Upper lobe of left lung (tissue), 4 donors: ENCODE measurements around the gene LRRK1.

Experiments
- CTCF ChIP-seq, 6 experiments: fragments of 450-650 bp in 4 of 6; fragments of 200-600 bp in 2 of 6; sonication (generic) in 2 of 6; IDR thresholded peaks; one replicate each; pipeline ENCODE4 v1.5.1; 2016 to 2019; ENCODE audit warnings: antibody characterized with exemption in 6 of 6
- EP300 ChIP-seq, 4 donors: sonication (generic); formaldehyde crosslinking; IDR thresholded peaks; one replicate each; pipeline ENCODE4 v1.5.1; 2017; ENCODE audit warnings: antibody characterized with exemption in 4 of 4, control low read depth in 2 of 4
- POLR2A ChIP-seq, 4 donors: fragments of 450-650 bp; IDR thresholded peaks; one replicate each; pipeline ENCODE4 v1.5.1; 2016 to 2017; ENCODE audit warnings: antibody characterized with exemption in 4 of 4, mild to moderate bottlenecking in 2 of 4
- POLR2AphosphoS5 ChIP-seq, 2 donors: sonication (generic); formaldehyde crosslinking; IDR thresholded peaks; one replicate each; pipeline ENCODE4 v1.5.1; 2017; ENCODE audit warnings: antibody characterized with exemption in 2 of 2

- TF ChIP-seq CTCF (IDR thresholded peaks at IDR 0.05) (no peak), POLR2A (IDR thresholded peaks at IDR 0.05) (no peak), POLR2AphosphoS5 (IDR thresholded peaks at IDR 0.05) (no peak), EP300 (IDR thresholded peaks at IDR 0.05) (no peak)
Measured at GRCh38 chr15:100940767-100941379, 21.7 kb downstream of the LRRK1 start.
